Spleen (tissue), 11 donors: ENCODE results near the gene PTP4A1. TPM values are rescaled to one million over a fixed set of nuclear protein-coding genes. Genes with fewer than 3 reads are reported as not detected.

Experiments used
- DNase-seq: peaks from one replicate; pipeline ENCODE4 v3.0.0-alpha.2; 2020
- H3K27ac ChIP-seq, 8 donors: fragments of 200-600 bp; sonication (generic) in 7 of 8; 1 replicate in 4 of 8; 2 replicates in 4 of 8; pipeline versions ENCODE4 v1.5.0 to v1.8.0; 2016 to 2021; ENCODE audit warnings: inconsistent platforms in 4 of 8, mild to moderate bottlenecking in 4 of 8, moderate library complexity in 1 of 8
- H3K27me3 ChIP-seq, 7 donors: fragments of 200-600 bp; sonication (generic) in 6 of 7; replicated peaks in 1 of 7; 1 replicate in 4 of 7; 2 replicates in 3 of 7; pipeline versions ENCODE4 v1.5.0 to v1.8.0; 2016 to 2021; ENCODE audit warnings: inconsistent platforms in 3 of 7, mild to moderate bottlenecking in 1 of 7
- H3K36me3 ChIP-seq, 6 donors: fragments of 200-600 bp; sonication (generic) in 5 of 6; 1 replicate in 4 of 6; 2 replicates in 2 of 6; pipeline versions ENCODE4 v1.5.0 to v1.8.0; 2016 to 2021; ENCODE audit warnings: inconsistent platforms in 2 of 6
- H3K4me1 ChIP-seq, 6 donors: fragments of 200-600 bp; sonication (generic) in 5 of 6; 1 replicate in 3 of 6; 2 replicates in 3 of 6; pipeline versions ENCODE4 v1.5.0 to v1.8.0; 2016 to 2021; ENCODE audit warnings: inconsistent platforms in 3 of 6
- H3K4me3 ChIP-seq, 8 donors: fragments of 200-600 bp; sonication (generic) in 7 of 8; 1 replicate in 4 of 8; 2 replicates in 4 of 8; pipeline versions ENCODE4 v1.5.0 to v1.8.0; 2016 to 2021; ENCODE audit warnings: inconsistent platforms in 4 of 8, mild to moderate bottlenecking in 4 of 8, moderate library complexity in 2 of 8
- H3K9me3 ChIP-seq, 8 donors: fragments of 200-600 bp; sonication (generic) in 7 of 8; 1 replicate in 4 of 8; 2 replicates in 4 of 8; pipeline versions ENCODE4 v1.5.0 to v1.8.0; 2016 to 2021; ENCODE audit warnings: inconsistent platforms in 4 of 8
- CTCF ChIP-seq, 11 experiments: fragments of 200-600 bp in 7 of 11; fragments of 450-650 bp in 4 of 11; sonication (generic) in 4 of 11; IDR thresholded peaks in 8 of 11; conservative IDR thresholded peaks in 3 of 11; 1 replicate in 7 of 11; 2 replicates in 4 of 11; pipeline versions ENCODE4 v1.4.0 to v1.8.0; 2016 to 2021; ENCODE audit warnings: antibody characterized with exemption in 11 of 11, inconsistent platforms in 4 of 11, mild to moderate bottlenecking in 1 of 11
- POLR2A ChIP-seq, 3 donors: fragments of 450-650 bp; IDR thresholded peaks; one replicate each; pipeline ENCODE4 v1.5.1; 2017; ENCODE audit warnings: antibody characterized with exemption in 3 of 3, mild to moderate bottlenecking in 1 of 3
- POLR2AphosphoS5 ChIP-seq, 3 donors: sonication (generic); formaldehyde crosslinking; IDR thresholded peaks; one replicate each; pipeline ENCODE4 v1.5.1; 2017; ENCODE audit warnings: antibody characterized with exemption in 3 of 3
- WGBS, 5 donors: extraction: QIAGEN DNeasy Blood & Tissue Kit in 3 of 5; methylation state at CpG; one replicate each; pipeline versions ENCODE4 v1.1.5 to v1.1.7; 2013 to 2018; 5-methylcytosine and 5-hydroxymethylcytosine counted together
- intact Hi-C: fragments of 100-400 bp; cut with DNase I; formaldehyde crosslinking; loops from one replicate; pipeline ENCODE4 v1.15.0; 2023; ENCODE audit warnings: low total_unique reads
- polyA plus RNA-seq, 3 donors: library from polyadenylated mRNA; stranded (reverse); fragments of 200-250 nt; gene quantifications; one replicate each; pipeline ENCODE4 v1.2.1, GENCODE V29; 2013
- total RNA-seq, 7 donors: library from RNA; depleted of rRNA in 3 of 7; stranded (reverse); fragments of >200 nt in 3 of 7; fragmentation: NEBNext Ultra II Directional in 4 of 7; extraction: Animal tissue kit (Norgen Biotek cat#: 25700) in 4 of 7; gene quantifications; one replicate each; pipeline versions ENCODE4 v1.1.0 to v1.2.1, GENCODE V29; 2016 to 2021
- donor health status: healthy with polysubstance abuse.
- donor health status: DM: no; HTN: no; CAD: no; lungs with moderate emphysema.
- donor health status: DM: no; HTN: no; CAD: no.
- donor health status: Bipolar disorder and iron deficiency.
- donor health status: healthy.
- donor health status: DM: no; HTN: no; CAD: no.
- donor health status: DM: yes; HTN: yes; CAD: no.

Gene PTP4A1
- total and polyA plus RNA-seq, 10 donors: 6.8 to 46.1 (median 27.7) TPM

- Histone ChIP-seq H3K4me1 (no peaks in the 10 kb centered on the region), H3K27ac (no peak overlapping the region), H3K36me3 (no peaks in the 10 kb centered on the region), H3K4me3 (no peak overlapping the region), H3K9me3 (no peaks in the 10 kb centered on the region), H3K27me3 (no peaks in the 10 kb centered on the region)
- no peak for DNase-seq
- intact Hi-C loops: no loop called here
- no peak for TF ChIP-seq POLR2A (IDR thresholded peaks at IDR 0.05)
- no peak for TF ChIP-seq POLR2AphosphoS5 (IDR thresholded peaks at IDR 0.05)
- TF ChIP-seq CTCF (IDR thresholded peaks at IDR 0.05 in 8 of 11, conservative IDR thresholded peaks at IDR 0.05 in 3 of 11): no peak
Observed at GRCh38 chr6:63537959-63538300, 34.4 kb upstream of the PTP4A1 start.

GRCh38 chr6:63538550-63538949 is 33.7 kb upstream of the PTP4A1 start:
- H3K36me3 ChIP-seq: no peaks in the 10 kb centered on the region
- WGBS, 5 donors: 88 to 100% (median 92%) methylated on average over 1 of the region's 1 CpG
- no peaks in the 10 kb centered on the region for H3K4me1 ChIP-seq
- TF ChIP-seq POLR2A (IDR thresholded peaks at IDR 0.05): no peak
- no peak for TF ChIP-seq CTCF (IDR thresholded peaks at IDR 0.05 in 8 of 11, conservative IDR thresholded peaks at IDR 0.05 in 3 of 11)
- TF ChIP-seq POLR2AphosphoS5 (IDR thresholded peaks at IDR 0.05): no peak
- H3K4me3 ChIP-seq: no peak overlapping the region
- intact Hi-C loops: no loop called here
- H3K27me3 ChIP-seq: no peaks in the 10 kb centered on the region
- no peak overlapping the region for H3K27ac ChIP-seq
- no peaks in the 10 kb centered on the region for H3K9me3 ChIP-seq
- no peak for DNase-seq

GRCh38 chr6:63543001-63543400 is 29.3 kb upstream of the PTP4A1 start:
- DNase-seq: no peak
- Histone ChIP-seq H3K9me3 (no peaks in the 10 kb centered on the region), H3K4me3 (no peak overlapping the region), H3K27me3 (peaks cover 0 to 3% (median 0%) of the 10 kb centered on the region in 7 donors), H3K27ac (no peak overlapping the region), H3K36me3 (no peaks in the 10 kb centered on the region), H3K4me1 (no peaks in the 10 kb centered on the region)
- TF ChIP-seq POLR2A (IDR thresholded peaks at IDR 0.05) (no peak), CTCF (IDR thresholded peaks at IDR 0.05 in 8 of 11, conservative IDR thresholded peaks at IDR 0.05 in 3 of 11) (no peak), POLR2AphosphoS5 (IDR thresholded peaks at IDR 0.05) (no peak)
- intact Hi-C loops: no loop called here
- 73 to 95% (median 84%) methylated on average over 1 of the region's 1 CpG for WGBS, 5 donors

GRCh38 chr6:63543982-63544381 is 28.3 kb upstream of the PTP4A1 start:
- intact Hi-C loops: no loop called here
- Histone ChIP-seq H3K27ac (no peak overlapping the region), H3K27me3 (peaks cover 0 to 3% (median 0%) of the 10 kb centered on the region in 7 donors), H3K9me3 (no peaks in the 10 kb centered on the region), H3K4me3 (no peak overlapping the region), H3K4me1 (no peaks in the 10 kb centered on the region), H3K36me3 (no peaks in the 10 kb centered on the region)
- no peak for DNase-seq
- TF ChIP-seq CTCF (IDR thresholded peaks at IDR 0.05 in 8 of 11, conservative IDR thresholded peaks at IDR 0.05 in 3 of 11) (no peak), POLR2AphosphoS5 (IDR thresholded peaks at IDR 0.05) (no peak), POLR2A (IDR thresholded peaks at IDR 0.05) (no peak)
- 60 to 75% (median 63%) methylated on average over 3 of the region's 3 CpGs for WGBS, 5 donors
